ENCODE measurements around the gene SRGAP2C. TPM values are rescaled to one million over a fixed set of nuclear protein-coding genes. Genes with fewer than 3 reads are reported as not detected.
"Not testable (repeated sequence)": the region's sequence is repeated elsewhere in the genome, so short reads cannot be mapped to it uniquely, and the experiment has no call there.

SRGAP2C gene
- total and polyA plus RNA-seq, 11 donors = 2.2 to 23.2 (median 7.7) TPM

GRCh38 chr1:121275435-121275834 is 90.7 kb downstream of the SRGAP2C start:
- H3K27ac ChIP-seq; H3K9me3 ChIP-seq; intact Hi-C loops (cut with DNase I); H3K4me3 ChIP-seq; ATAC-seq; H3K27me3 ChIP-seq; H3K4me1 ChIP-seq; H3K36me3 ChIP-seq; DNase-seq: not testable (repeated sequence)
- 48 to 57% (median 53%) methylated on average over 2 of the region's 2 CpGs for WGBS, 4 donors

DNA sequence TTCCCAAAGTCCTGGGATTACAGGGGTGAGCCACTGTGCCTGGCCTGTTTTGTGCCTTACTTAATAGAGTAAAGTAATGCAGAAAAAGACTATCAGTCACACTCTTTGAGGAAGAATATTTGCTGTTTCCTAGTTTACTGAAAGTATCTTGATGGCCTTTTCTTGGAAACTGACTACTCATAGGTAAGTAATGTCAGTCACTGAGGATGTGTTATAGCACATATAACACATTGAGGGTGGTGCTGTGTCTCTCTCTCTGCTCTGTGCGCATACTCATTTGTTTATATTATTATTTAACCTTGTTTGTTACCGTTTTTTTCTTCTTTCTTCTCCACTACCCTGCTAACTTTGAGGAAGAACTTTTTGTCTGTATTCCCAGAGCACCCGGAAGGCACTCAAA is 93.4 kb downstream of the SRGAP2C start:
- H3K27me3 ChIP-seq; H3K27ac ChIP-seq; intact Hi-C loops (cut with DNase I); H3K9me3 ChIP-seq; H3K4me1 ChIP-seq; H3K4me3 ChIP-seq; H3K36me3 ChIP-seq; DNase-seq; ATAC-seq: not testable (repeated sequence)
- 50 to 91% (median 71%) methylated on average over 1 of the region's 3 CpGs; no CpG with 5 or more reads in 1 of the 4 donors for WGBS, 4 donors

DNA sequence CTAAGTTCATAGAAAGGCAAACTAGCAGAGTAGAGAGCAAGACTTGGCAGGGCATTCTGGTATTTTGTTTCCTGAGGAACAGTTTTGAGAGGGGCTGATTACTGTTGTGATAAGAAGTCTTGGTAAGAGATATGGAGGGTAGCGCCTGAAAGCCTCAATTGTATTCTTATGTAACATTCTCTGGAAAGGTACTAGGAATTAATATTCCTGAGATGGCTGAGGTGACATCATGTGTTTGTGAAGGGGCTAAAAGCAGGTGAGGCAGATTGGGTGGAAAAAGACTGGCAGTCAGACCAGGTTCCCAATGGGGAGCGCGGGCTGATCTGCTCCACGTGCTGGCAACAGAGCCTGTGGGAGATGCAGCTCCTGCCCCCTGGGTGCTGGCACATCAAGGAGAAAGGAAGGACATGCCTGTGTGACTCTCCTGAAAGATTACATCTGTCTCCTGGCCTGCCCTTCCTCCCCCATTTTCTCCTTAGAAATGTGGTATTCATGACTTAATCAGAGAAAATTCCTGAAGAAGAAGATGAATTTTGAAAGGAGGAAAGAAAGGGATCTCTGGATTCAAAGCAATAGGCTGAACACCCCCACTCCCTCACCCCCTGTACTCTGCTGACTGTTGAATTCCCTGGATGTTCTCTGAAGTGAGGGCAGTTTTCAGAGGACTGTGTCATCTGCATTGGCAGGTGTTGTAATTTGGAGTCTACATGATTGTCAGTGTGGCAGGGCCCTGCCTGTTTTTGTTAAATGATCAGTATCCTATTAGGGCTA is 94.2 kb downstream of the SRGAP2C start:
- H3K9me3 ChIP-seq; H3K27ac ChIP-seq; H3K27me3 ChIP-seq; H3K4me3 ChIP-seq; DNase-seq; H3K4me1 ChIP-seq; H3K36me3 ChIP-seq; ATAC-seq; intact Hi-C loops (cut with DNase I): not testable (repeated sequence)
- 80 to 83% (median 82%) methylated on average over 1 to 3 of the region's 4 CpGs for WGBS, 4 donors

- H3K27me3 ChIP-seq; H3K27ac ChIP-seq; H3K36me3 ChIP-seq; DNase-seq; H3K9me3 ChIP-seq; intact Hi-C loops (cut with DNase I); H3K4me3 ChIP-seq; ATAC-seq; H3K4me1 ChIP-seq: not testable (repeated sequence)
- 34 to 100% (median 53%) methylated on average over 1 to 2 of the region's 4 CpGs for WGBS, 4 donors
Measured at GRCh38 chr1:121279548-121279898, 94.7 kb downstream of the SRGAP2C start.

GRCh38 chr1:121280699-121281317 is 96.0 kb downstream of the SRGAP2C start:
- H3K36me3 ChIP-seq; H3K4me3 ChIP-seq; H3K4me1 ChIP-seq; H3K27me3 ChIP-seq; H3K27ac ChIP-seq; DNase-seq; H3K9me3 ChIP-seq; intact Hi-C loops (cut with DNase I): not testable (repeated sequence)
- peak in 1 of 4 donors; percentile 18 for ATAC-seq
- WGBS, 4 donors = 71 to 88% (median 75%) methylated on average over 2 to 3 of the region's 5 CpGs

GRCh38 chr1:121281480-121281879 is 96.7 kb downstream of the SRGAP2C start:
- H3K4me3 ChIP-seq; H3K36me3 ChIP-seq; H3K27ac ChIP-seq; DNase-seq; intact Hi-C loops (cut with DNase I); H3K27me3 ChIP-seq; H3K9me3 ChIP-seq; H3K4me1 ChIP-seq; ATAC-seq: not testable (repeated sequence)
- no CpG with 5 or more reads among the region's 2 CpGs for WGBS, 4 donors

DNA sequence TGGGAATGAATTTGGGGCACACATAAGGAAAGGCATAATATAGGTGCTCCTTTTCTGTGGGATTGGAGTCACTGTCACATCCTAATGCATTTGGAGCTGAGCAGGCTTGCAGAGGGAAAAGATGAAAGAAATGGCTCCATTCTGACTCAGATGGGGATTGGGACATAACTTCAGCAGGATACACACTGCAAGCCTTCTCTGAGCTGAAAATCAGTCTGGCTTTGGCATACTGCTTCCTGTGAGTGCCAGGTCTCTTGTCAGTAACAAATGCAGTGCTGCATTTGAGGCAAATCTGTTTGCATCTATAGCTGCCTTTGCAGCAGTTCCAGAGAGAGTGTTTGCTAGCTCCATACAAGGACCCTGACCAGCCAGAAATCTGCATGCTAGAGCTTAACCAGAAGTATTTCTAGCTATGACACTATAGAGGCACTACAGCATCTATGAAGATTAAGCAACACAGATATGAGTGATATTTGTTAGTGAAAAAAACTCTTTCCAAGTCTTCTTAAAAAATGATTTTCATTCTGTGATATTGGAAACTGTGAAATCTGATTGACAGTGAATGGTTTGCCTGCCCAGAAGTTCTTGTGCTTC is 98.9 kb downstream of the SRGAP2C start:
- ATAC-seq = peak in 2 of 4 donors; percentile 38 to 41
- H3K36me3 ChIP-seq; H3K9me3 ChIP-seq; H3K4me1 ChIP-seq; H3K27me3 ChIP-seq; H3K4me3 ChIP-seq; H3K27ac ChIP-seq; intact Hi-C loops (cut with DNase I); DNase-seq: not testable (repeated sequence)

DNA sequence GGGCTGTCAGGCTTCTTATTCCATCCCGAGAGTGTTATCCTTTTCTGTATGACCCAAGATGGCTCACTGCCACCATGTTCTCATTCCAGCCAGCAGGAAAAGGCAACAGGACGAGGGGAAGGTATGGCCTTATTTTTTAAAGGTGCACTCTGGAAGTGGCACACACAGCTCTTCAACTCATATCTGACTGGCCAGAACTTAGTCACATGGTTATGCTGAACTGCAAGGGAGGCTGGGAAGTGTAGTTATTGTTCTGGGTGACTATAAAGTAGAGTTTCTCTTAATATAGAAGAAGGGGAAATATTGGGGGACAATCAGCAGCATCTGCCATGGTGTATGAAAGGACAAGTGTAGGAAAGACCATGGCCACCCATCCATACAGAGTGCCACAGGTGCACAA is 107.8 kb downstream of the SRGAP2C start:
- H3K36me3 ChIP-seq; H3K4me1 ChIP-seq; DNase-seq; intact Hi-C loops (cut with DNase I); H3K27me3 ChIP-seq; H3K27ac ChIP-seq; H3K9me3 ChIP-seq; H3K4me3 ChIP-seq: not testable (repeated sequence)
- peak in 1 of 4 donors; percentile 21 for ATAC-seq
- WGBS, 4 donors = 22 to 27% (median 26%) methylated on average over 1 to 2 of the region's 2 CpGs; no CpG with 5 or more reads in 1 of the 4 donors

- DNase-seq; H3K9me3 ChIP-seq; H3K4me3 ChIP-seq; H3K4me1 ChIP-seq; H3K36me3 ChIP-seq; intact Hi-C loops (cut with DNase I); H3K27me3 ChIP-seq; H3K27ac ChIP-seq: not testable (repeated sequence)
- 12 to 30% (median 14%) methylated on average over 1 to 2 of the region's 11 CpGs; no CpG with 5 or more reads in 1 of the 4 donors for WGBS, 4 donors
- ATAC-seq = peak; percentile 86 to 96 (median 95)
Measured at GRCh38 chr1:121293263-121294204, 108.8 kb downstream of the SRGAP2C start.

DNA sequence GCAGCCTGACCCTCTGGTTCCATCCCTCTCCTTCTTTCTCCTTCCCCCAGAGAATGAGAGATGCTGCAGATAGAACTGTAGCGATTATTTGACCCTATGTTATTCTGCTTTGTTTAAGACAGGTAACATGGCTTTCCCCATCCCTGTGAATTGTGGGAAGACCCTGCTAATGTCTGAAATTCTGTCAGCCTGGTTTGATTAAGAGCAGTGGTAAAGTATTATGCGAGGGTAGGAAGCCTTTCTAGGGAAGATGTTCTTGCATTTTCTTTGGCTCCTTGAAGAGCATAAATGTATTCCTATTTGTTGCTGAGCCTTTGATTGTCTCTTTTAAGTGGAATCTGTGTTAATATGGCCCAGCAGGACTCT is 109.4 kb downstream of the SRGAP2C start:
- H3K9me3 ChIP-seq; H3K4me3 ChIP-seq; H3K27ac ChIP-seq; H3K36me3 ChIP-seq; DNase-seq; ATAC-seq; H3K27me3 ChIP-seq; H3K4me1 ChIP-seq; intact Hi-C loops (cut with DNase I): not testable (repeated sequence)
- WGBS, 4 donors = 100% methylated on average over 1 of the region's 2 CpGs; no CpG with 5 or more reads in 2 of the 4 donors
